GM12875 (cell line): Measurements from ENCODE around the gene SHROOM3.

Source experiments
- H3K4me3 ChIP-seq: one replicate; pipeline ENCODE4 v1.5.1; 2011; ENCODE audit warnings: low read depth, low read length, control low read depth
- CTCF ChIP-seq: IDR thresholded peaks from 2 replicates; pipeline ENCODE4 v1.5.1; 2011; ENCODE audit warnings: low read depth, mild to moderate bottlenecking, control low read depth, inconsistent platforms, low read length, moderate library complexity, borderline replicate concordance; ENCODE audit not compliant: insufficient read depth

SHROOM3 gene

GRCh38 chr4:76589872-76590797 is 155.1 kb downstream of the SHROOM3 start:
- H3K4me3 ChIP-seq: no peak overlapping the region
- no peak for TF ChIP-seq CTCF

- H3K4me3 ChIP-seq: no peak overlapping the region
- TF ChIP-seq CTCF: no peak
Observed at GRCh38 chr4:76590798-76591281, 155.8 kb downstream of the SHROOM3 start.

- no peak for TF ChIP-seq CTCF
- no peak overlapping the region for H3K4me3 ChIP-seq
Observed at GRCh38 chr4:76591992-76592391, 157.0 kb downstream of the SHROOM3 start.

- no peak overlapping the region for H3K4me3 ChIP-seq
- no peak for TF ChIP-seq CTCF
Observed at GRCh38 chr4:76592460-76592859, 157.4 kb downstream of the SHROOM3 start.

GRCh38 chr4:76594173-76594572 is 159.1 kb downstream of the SHROOM3 start:
- no peak for TF ChIP-seq CTCF
- H3K4me3 ChIP-seq: no peak overlapping the region

GRCh38 chr4:76595435-76595834 is 160.4 kb downstream of the SHROOM3 start:
- no peak overlapping the region for H3K4me3 ChIP-seq
- no peak for TF ChIP-seq CTCF

GRCh38 chr4:76596713-76597112 is 161.7 kb downstream of the SHROOM3 start:
- no peak for TF ChIP-seq CTCF
- H3K4me3 ChIP-seq: no peak overlapping the region
